Activated T-cell treated with anti-CD3 and anti-CD28 coated beads for 24 hours (primary cell): Measurements from ENCODE around the gene NRXN3.
"Not testable (repeated sequence)": the region's sequence is repeated elsewhere in the genome, so short reads cannot be mapped to it uniquely, and the experiment has no call there.

Source experiments
- DNase-seq: peaks from one replicate; pipeline ENCODE4 v3.0.0-alpha.2; 2020; ENCODE audit warnings: low read depth

NRXN3 gene

GRCh38 chr14:78486081-78486480 lies 315.9 kb downstream of the NRXN3 start:
- DNase-seq = no peak

- DNase-seq = no peak
These were observed 316.4 kb downstream of the NRXN3 start for GRCh38 chr14:78486621-78487020.

GRCh38 chr14:78487573-78487972 lies 317.4 kb downstream of the NRXN3 start:
- DNase-seq = not testable (repeated sequence)

- DNase-seq = no peak
These were observed 318.8 kb downstream of the NRXN3 start for GRCh38 chr14:78488938-78489337.

GRCh38 chr14:78491048-78491447 lies 320.9 kb downstream of the NRXN3 start:
- DNase-seq = no peak

- no peak for DNase-seq
These were observed 328.0 kb downstream of the NRXN3 start for GRCh38 chr14:78498062-78498595.

GRCh38 chr14:78501909-78502308 lies 331.7 kb downstream of the NRXN3 start:
- no peak for DNase-seq

GRCh38 chr14:78508023-78508422 lies 337.9 kb downstream of the NRXN3 start:
- no peak for DNase-seq

- DNase-seq = no peak
These were observed 339.3 kb downstream of the NRXN3 start for GRCh38 chr14:78509516-78509915.

GRCh38 chr14:78512021-78512420 lies 341.8 kb downstream of the NRXN3 start:
- no peak for DNase-seq

GRCh38 chr14:78519863-78520262 lies 349.7 kb downstream of the NRXN3 start:
- DNase-seq = no peak

- no peak for DNase-seq
These were observed 354.0 kb downstream of the NRXN3 start for GRCh38 chr14:78524196-78524595.

GRCh38 chr14:78524766-78525165 lies 354.6 kb downstream of the NRXN3 start:
- no peak for DNase-seq

GRCh38 chr14:78530078-78530477 lies 359.9 kb downstream of the NRXN3 start:
- DNase-seq = no peak

GRCh38 chr14:78534141-78534540 lies 364.0 kb downstream of the NRXN3 start:
- no peak for DNase-seq

GRCh38 chr14:78535041-78535440 lies 364.9 kb downstream of the NRXN3 start:
- DNase-seq = no peak

GRCh38 chr14:78541788-78542187 lies 371.6 kb downstream of the NRXN3 start:
- DNase-seq = not testable (repeated sequence)

- no peak for DNase-seq
These were observed 373.3 kb downstream of the NRXN3 start for GRCh38 chr14:78543433-78543832.

- no peak for DNase-seq
These were observed 390.9 kb downstream of the NRXN3 start for GRCh38 chr14:78561074-78561473.

GRCh38 chr14:78566026-78566858 lies 396.1 kb downstream of the NRXN3 start:
- DNase-seq = peak; percentile 61

- DNase-seq = no peak
These were observed 396.6 kb downstream of the NRXN3 start for GRCh38 chr14:78566859-78567172.

GRCh38 chr14:78567343-78567742 lies 397.2 kb downstream of the NRXN3 start:
- DNase-seq = no peak

- not testable (repeated sequence) for DNase-seq
These were observed 403.6 kb downstream of the NRXN3 start for GRCh38 chr14:78573736-78574135.
